Forelimb muscle (tissue), 1 donor: Measurements from ENCODE around the gene KCNIP3. TPM values are rescaled to one million over a fixed set of nuclear protein-coding genes. Genes with fewer than 3 reads are reported as not detected.

Experiments
- DNase-seq: peaks from one replicate; pipeline ENCODE4 v3.0.0-alpha.2; 2013; ENCODE audit warnings: low read depth
- polyA plus RNA-seq: library from polyadenylated mRNA; unstranded; fragments of 120-200 nt; gene quantifications from one replicate; pipeline ENCODE4 v1.2.1, GENCODE V29; 2013; ENCODE audit not compliant: insufficient read length

The KCNIP3 gene
- polyA plus RNA-seq, 1 donor: 7.9 TPM

GRCh38 chr2:95327861-95328260 lies 30.7 kb downstream of the KCNIP3 start:
- no peak for DNase-seq

- no peak for DNase-seq
Measured at GRCh38 chr2:95328358-95329125, 31.4 kb downstream of the KCNIP3 start.

- no peak for DNase-seq
Measured at GRCh38 chr2:95329401-95329800, 32.3 kb downstream of the KCNIP3 start.

GRCh38 chr2:95329891-95330793 lies 33.0 kb downstream of the KCNIP3 start:
- DNase-seq: no peak

GRCh38 chr2:95330794-95331338 lies 33.7 kb downstream of the KCNIP3 start:
- no peak for DNase-seq

GRCh38 chr2:95331606-95332005 lies 34.5 kb downstream of the KCNIP3 start:
- no peak for DNase-seq

- no peak for DNase-seq
Measured at GRCh38 chr2:95332036-95332435, 34.9 kb downstream of the KCNIP3 start.

- DNase-seq: no peak
Measured at GRCh38 chr2:95333056-95333455, 35.9 kb downstream of the KCNIP3 start.

GRCh38 chr2:95333888-95334338 lies 36.8 kb downstream of the KCNIP3 start:
- no peak for DNase-seq

GRCh38 chr2:95334916-95335641 lies 37.9 kb downstream of the KCNIP3 start:
- no peak for DNase-seq

- no peak for DNase-seq
Measured at GRCh38 chr2:95336406-95336805, 39.3 kb downstream of the KCNIP3 start.

- no peak for DNase-seq
Measured at GRCh38 chr2:95337829-95338228, 40.7 kb downstream of the KCNIP3 start.

GRCh38 chr2:95342556-95343320 lies 45.6 kb downstream of the KCNIP3 start:
- no peak for DNase-seq

- no peak for DNase-seq
Measured at GRCh38 chr2:95343429-95344214, 46.5 kb downstream of the KCNIP3 start.

GRCh38 chr2:95344215-95344583 lies 47.1 kb downstream of the KCNIP3 start:
- DNase-seq: no peak

GRCh38 chr2:95344656-95345055 lies 47.5 kb downstream of the KCNIP3 start:
- no peak for DNase-seq

- DNase-seq: no peak
Measured at GRCh38 chr2:95345081-95345562, 48.0 kb downstream of the KCNIP3 start.

- DNase-seq: no peak
Measured at GRCh38 chr2:95345563-95346230, 48.5 kb downstream of the KCNIP3 start.

GRCh38 chr2:95346231-95346737 lies 49.1 kb downstream of the KCNIP3 start:
- no peak for DNase-seq
